ENCODE measurements around the gene EPS8L1.

DNA sequence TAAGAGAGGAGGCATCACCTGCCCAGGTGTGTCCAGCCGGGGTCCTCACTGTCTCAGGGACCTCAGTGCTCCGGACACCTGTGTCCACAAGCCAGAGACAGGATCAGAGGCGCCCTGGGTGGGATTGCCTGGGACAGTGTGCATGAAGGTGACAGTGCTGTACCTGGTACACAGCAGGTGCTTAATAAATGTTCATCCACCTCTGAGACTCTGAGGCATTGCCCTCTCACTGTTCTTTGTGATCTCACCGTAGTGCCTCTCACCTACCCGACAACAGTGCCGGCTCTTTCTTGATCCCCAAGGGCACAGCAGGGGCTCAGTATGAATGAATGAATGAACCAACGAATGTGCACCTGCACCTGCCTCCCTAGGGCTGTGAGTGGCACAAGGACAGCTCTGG lies 21.9 kb upstream of the EPS8L1 start:
- TF ChIP-seq, protein P1, sequence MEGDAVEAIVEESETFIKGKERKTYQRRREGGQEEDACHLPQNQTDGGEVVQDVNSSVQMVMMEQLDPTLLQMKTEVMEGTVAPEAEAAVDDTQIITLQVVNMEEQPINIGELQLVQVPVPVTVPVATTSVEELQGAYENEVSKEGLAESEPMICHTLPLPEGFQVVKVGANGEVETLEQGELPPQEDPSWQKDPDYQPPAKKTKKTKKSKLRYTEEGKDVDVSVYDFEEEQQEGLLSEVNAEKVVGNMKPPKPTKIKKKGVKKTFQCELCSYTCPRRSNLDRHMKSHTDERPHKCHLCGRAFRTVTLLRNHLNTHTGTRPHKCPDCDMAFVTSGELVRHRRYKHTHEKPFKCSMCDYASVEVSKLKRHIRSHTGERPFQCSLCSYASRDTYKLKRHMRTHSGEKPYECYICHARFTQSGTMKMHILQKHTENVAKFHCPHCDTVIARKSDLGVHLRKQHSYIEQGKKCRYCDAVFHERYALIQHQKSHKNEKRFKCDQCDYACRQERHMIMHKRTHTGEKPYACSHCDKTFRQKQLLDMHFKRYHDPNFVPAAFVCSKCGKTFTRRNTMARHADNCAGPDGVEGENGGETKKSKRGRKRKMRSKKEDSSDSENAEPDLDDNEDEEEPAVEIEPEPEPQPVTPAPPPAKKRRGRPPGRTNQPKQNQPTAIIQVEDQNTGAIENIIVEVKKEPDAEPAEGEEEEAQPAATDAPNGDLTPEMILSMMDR (optimal IDR thresholded peaks at IDR 0.05 in 1 of 3, IDR thresholded peaks at IDR 0.05 in 1 of 3, conservative IDR thresholded peaks at IDR 0.05 in 1 of 3; ENCODE audit: extremely low read depth in 1 of 3, insufficient read depth in 2 of 3, low read length in 3 of 3): no peak
- TF ChIP-seq EZH2 (IDR thresholded peaks at IDR 0.05; ENCODE audit: low read length): no peak

Data from keratinocyte (primary cell).